Non-pigmented ciliary epithelial cell (primary cell): Measurements from ENCODE around the gene TNNC1.

Source experiments
- DNase-seq: peaks from one replicate; pipeline ENCODE4 v3.0.0-alpha.2; 2010; ENCODE audit warnings: low read depth

Gene TNNC1

GRCh38 chr3:52458031-52458760 lies 4.4 kb upstream of the TNNC1 start:
- no peak for DNase-seq

DNA sequence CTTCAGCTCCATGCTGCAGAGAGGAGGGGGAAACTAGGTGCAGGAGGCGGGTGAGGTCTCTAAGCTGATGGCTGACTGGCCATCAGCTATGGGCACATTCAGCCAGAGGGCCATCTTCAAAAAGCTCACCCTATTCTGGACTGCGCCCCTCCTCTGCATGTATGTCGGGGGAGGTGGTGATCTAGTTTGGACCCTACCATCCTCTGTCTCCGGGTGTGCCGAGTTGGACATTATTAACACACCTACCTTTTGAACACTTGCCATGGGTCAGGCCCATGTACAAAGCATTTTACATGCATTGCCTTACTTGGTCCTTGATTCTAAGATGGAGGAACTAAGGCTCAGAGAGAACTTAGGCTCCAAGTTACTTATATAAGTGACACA lies 3.0 kb upstream of the TNNC1 start:
- no peak for DNase-seq

DNA sequence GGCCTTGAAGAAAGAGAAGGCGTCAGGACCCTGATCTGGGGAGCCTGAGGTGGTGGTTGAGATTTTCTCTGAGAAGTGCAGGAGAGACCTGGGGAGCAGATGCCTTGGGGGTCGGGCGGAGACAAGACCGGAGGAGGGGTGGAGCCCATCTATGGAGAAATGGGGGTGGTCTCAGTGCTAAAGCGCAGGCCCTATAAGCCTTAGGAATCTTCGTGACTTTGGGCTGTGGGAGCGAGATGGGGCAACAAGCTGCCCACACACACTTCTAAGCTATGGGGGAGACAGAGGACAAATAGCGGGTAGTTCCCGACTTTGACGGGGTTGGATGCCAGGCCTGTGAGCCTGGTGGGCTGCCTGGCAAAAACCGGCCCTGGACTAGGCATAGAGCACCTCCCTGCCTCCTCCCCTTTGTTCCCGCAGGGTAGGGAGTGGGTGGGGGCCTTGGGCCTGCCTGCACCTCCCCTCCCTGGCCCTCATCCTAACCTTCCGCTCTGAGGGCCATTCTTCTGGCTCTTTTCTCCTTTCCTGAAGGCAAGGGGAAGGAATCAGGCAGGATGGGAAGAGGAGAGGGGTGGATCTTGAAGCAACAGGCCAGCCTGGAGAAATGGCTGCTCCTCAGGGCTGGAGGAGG lies 2.4 kb upstream of the TNNC1 start:
- no peak for DNase-seq

DNA sequence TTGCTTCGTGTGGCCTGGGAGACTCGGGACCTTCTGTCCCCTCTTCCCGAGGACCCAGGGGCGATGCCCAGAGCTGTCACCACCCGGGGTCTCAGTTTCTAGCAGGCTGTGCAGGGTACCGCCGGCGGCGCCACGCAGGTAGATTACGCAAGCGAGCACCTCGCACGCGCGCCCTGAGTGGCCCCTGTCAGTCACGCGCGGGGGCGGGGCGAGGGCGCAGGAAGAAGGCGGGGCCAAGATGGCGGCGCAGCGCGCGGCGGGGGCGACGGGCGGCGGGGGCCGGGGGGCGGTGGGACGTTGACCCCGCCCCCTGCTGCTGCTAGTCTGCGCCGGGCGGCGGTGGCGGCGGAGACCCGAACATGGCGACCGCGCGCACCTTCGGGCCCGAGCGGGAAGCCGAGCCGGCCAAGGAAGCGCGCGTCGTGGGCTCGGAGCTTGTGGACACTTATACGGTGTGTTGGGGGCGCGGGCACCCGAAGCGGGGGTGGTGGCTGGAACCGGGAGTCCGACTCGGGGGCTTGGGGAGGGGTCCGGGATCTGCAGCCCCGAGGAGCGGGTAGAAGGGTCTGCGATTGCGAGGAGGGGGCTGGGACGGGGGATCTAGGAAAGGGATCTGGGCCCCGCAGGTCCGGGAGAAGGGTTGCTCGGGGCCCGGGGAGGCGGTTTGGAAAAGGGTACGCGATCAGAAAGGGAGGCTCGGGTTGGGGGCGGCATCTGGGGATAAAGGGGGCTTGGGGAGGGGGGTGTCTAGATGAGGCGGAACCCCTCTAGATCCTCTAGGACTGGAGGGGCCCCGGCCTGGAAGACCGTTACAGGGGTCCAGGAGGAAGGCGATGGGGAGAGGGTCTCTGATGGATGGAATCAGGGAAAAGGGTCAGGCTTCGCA lies 1.7 kb upstream of the TNNC1 start, which contains the start of gene NISCH:
Gene NISCH (plus strand): TSS at position 322 of the 886 bp plus-strand sequence. CDS start 38 bp downstream, at position 360.
- DNase-seq: no peak

- no peak for DNase-seq
Measured at GRCh38 chr3:52454938-52455282, 1.1 kb upstream of the TNNC1 start.

- no peak for DNase-seq
Measured at GRCh38 chr3:52454250-52454937, 553 bp upstream of the TNNC1 start.

GRCh38 chr3:52452570-52453221 lies 1.1 kb downstream of the TNNC1 start:
- no peak for DNase-seq

DNA sequence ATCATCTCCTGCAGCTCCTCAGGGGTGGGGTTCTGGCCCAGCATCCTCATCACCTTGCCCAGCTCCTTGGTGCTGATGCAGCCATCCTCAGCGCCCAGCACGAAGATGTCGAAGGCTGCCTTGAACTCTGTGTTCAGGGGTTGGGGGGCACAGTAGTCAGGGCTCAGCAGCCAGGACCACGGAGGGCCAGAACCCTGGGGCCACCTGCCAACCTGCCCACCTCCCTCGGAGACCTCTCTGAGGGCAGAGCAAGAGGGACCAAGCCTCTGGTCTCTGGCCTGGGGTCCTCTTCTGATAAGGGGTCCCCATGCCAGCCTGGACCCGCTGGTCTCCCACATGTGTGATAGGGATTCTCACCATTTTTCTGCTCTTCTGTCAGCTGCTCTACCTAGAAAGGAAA lies 1.7 kb downstream of the TNNC1 start:
- DNase-seq: no peak

DNA sequence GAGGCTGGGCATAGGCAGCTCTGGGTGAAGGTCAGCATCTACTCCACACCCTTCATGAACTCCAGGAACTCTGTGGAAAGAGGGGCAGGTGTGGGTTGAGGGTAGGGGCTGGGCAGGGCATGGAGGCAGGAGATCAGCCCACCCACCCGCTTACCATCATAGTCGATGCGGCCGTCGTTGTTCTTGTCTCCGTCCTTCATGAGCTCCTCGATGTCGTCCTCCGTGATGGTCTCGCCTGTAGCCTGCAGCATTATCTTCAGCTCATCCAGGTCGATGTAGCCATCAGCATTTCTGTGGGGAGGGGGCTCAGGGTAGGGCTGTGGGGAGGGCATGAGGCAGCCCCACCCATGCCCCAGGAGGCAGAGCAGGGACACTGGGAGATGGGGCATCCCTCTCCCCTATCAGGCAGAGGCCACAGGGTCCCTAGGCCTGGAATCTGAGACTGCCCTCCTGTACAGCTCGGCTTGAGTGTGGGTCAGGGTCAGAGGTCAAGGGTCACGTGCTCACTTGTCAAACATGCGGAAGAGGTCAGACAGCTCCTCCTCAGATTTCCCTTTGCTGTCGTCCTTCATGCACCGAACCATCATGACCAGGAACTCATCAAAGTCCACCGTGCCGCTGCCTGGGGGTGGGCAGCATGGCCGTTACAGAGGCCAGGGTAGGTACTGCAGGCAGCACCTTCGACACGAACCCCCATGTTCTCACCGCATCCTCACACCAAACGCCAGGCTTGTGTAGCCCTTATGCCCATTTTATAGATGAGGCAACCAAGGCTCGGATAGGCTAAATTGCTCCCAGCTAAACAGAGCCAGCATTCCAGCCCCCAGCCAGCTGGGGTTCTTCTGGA lies 2.4 kb downstream of the TNNC1 start:
- DNase-seq: no peak

DNA sequence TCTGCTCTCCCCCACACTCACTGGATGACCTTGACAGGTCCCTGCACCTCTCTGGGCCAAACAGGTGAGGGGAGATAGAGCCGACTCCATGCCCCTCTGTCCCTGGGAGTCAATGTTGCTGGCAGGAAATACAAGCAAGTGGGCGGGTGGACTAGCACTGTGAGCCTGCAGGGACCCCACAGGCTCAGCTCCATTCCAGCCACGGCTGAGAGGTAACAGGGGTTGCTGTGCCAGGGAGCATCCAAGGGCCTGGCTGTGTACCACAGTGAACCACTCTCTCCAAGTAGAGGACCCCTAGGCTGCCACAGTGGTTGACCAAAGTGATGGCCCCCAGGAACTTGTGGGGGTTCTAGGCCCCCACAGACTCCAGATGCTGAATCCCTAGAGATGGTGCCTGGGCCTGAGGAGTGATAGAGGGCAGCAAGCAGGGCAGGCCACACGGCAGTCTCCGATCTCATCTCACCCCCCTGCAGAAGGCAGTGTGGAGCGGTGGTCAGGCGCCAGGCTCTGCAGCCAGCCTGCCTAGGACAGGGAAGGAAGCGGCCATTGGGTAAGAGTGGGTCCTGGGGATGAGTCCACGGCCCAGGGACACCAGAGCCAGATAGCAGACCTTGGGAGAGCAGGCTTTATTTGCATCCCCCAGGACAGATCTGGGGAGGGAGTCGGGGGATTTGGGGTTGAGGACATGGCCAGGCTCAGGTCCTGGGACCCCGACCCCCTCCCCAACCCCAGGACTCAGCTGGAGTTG lies 3.2 kb downstream of the TNNC1 start:
- no peak for DNase-seq

DNA sequence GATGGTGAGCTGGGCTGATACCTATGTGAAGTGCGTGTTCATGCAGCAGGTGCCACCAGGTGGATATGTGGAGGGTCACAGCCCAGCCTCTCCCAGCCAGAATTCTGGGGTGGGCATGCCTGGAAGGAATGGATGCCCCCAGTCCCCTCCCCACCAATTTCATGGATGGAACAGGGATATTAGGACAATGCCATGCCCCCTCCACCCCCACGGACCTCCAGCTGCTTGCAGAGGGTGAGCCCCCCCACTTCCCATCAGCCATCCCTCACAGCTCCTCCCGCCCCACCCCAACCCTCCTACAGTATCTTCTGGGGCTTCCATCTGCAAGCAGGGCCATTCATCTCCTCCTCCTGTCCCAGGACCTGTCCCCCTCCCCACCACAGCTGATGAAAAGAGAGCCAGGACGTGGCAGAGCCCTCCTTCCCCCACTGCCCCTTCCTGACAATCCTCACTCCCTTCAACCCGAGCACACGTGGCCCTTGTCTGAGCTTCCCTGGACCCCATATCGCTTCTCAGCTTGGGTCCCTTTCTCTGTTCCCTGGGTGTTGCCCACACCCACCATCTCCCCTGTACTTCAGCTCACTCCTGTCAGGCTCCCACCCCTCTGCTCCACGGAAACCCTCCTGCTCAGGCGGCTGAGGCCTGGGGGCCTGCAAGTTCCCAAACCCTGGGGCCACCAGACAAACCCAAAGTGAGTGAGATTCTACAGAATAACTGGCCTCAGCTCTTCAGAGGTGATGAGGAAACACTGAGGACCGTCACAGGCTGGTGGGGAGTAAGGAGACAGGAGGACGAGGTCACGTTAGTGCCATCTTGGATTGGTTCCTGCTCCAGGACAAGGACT lies 6.1 kb downstream of the TNNC1 start:
- DNase-seq: no peak

DNA sequence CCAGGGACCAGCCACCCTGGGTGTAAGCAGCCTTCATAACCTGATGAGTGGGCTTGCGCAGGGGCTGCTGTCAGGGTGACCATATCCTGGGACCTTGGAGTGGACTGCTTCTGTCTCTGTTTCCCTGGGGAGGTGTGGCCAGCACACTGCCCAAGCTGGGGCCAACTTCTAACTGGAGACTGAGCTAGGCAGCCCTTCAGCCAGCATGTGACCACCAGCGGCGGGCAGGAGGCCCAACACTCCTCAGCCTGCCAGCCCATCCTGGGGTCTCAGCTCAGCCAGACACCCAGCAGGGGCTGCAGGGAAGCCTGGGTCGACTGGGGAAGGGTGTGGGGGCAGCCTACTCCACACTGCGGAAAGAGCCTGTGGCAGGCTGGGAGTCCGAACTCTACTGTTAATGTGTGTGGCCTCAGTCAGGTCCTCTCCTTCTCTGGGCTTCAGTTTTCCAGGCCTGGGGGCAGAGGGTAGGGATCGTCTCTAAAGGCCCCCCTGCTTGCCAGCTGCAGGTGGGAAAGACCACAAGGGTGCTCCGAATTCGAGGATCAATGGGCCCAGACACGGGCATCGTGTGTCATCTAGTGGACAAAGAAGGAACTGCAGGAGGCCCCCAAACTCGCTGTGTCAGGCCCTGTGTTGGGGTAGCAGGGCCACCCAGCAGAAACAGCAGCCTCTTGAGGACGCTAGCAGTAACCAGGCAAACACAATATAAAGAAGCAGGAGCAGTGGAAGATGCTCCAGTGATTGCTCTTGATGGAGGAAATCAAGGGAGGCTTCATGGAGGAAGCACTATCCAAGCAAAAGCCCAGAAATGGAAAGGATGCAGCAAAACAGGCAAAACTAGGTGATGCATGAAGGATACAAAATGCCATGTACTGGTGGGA lies 7.0 kb downstream of the TNNC1 start:
- no peak for DNase-seq

- DNase-seq: no peak
Measured at GRCh38 chr3:52446042-52446441, 7.8 kb downstream of the TNNC1 start.

DNA sequence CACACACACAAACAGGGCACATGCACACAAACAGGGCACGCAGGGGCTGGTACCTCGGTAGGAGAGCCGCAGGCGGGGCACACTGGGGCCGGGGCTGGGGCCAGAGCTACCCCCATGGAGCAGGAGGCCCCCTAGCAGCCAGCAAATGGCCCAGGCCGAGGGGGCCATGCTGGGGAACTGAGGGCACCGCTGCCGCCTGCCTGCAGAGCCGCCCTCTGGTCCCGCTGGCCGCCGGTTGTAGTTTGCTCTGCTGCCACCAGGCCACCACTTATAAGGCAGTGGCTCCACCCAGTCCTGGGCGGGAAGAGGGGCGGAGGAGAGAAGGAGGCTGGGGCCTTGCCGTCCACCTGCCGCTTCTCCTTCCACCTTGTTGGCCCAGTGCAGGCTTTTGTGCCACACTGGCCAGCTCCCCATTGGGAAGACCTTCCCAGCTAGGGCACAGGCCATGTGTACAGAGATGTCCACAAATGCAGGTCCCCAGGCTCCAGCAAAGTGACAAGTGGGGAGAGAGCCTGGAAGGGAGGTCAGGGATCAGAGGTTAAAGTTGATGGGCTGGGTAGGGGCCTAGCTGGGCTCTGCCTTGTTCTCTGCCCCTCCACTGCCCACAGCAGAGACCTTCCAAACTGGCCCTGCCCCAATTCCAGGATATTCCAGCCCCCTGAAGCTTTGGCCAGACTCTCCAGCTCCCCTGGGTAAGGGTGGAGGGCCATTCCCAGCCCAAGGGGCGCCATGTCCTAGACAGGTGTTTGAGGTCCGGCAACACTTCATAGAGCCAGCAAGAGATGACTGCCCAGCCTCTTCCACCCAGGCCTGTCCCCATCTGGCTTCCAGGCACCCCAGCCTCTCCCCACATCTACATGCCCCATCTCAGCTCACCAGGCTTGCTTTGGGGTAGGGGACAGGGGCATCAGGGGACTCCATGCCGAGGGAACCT lies 8.7 kb downstream of the TNNC1 start, which contains the start of gene SEMA3G:
Gene SEMA3G (minus strand): TSS at position 244 of the 934 bp plus-strand sequence. CDS start 76 bp downstream, at position 168.
- no peak for DNase-seq

GRCh38 chr3:52443791-52444687 lies 9.8 kb downstream of the TNNC1 start:
- DNase-seq: no peak

- DNase-seq: no peak
Measured at GRCh38 chr3:52443268-52443610, 10.6 kb downstream of the TNNC1 start.
